H9 (cell line): ENCODE measurements around the gene PITX3. TPM values are rescaled to one million over a fixed set of nuclear protein-coding genes. Genes with fewer than 3 reads are reported as not detected.

Experiments used
- DNase-seq: peaks from one replicate; pipeline ENCODE4 v3.0.0-alpha.2; 2017
- H2AFZ ChIP-seq: one replicate; pipeline ENCODE4 v1.6.1; 2013; ENCODE audit warnings: mild to moderate bottlenecking, low read length, control low read depth, moderate library complexity
- H2AK5ac ChIP-seq: 2 replicates; pipeline ENCODE4 v1.6.1; 2013; ENCODE audit warnings: low read length, control low read depth, mixed read lengths; ENCODE audit not compliant: insufficient read length
- H2BK120ac ChIP-seq: one replicate; pipeline ENCODE4 v1.6.1; 2013; ENCODE audit warnings: low read depth, mild to moderate bottlenecking, low read length, control low read depth, inconsistent platforms; ENCODE audit not compliant: poor library complexity, severe bottlenecking
- H2BK12ac ChIP-seq: 2 replicates; pipeline ENCODE4 v1.6.1; 2013; ENCODE audit warnings: low read length, control low read depth, mixed read lengths, low read depth; ENCODE audit not compliant: insufficient read length
- H2BK15ac ChIP-seq: 2 replicates; pipeline ENCODE4 v1.6.1; 2013; ENCODE audit warnings: low read depth, low read length, control low read depth
- H2BK20ac ChIP-seq: one replicate; pipeline ENCODE4 v1.6.1; 2013; ENCODE audit warnings: low read depth, mild to moderate bottlenecking, low read length, control low read depth, inconsistent platforms; ENCODE audit not compliant: poor library complexity, severe bottlenecking
- H2BK5ac ChIP-seq: 2 replicates; pipeline ENCODE4 v1.6.1; 2013; ENCODE audit warnings: low read length, control low read depth, mixed read lengths; ENCODE audit not compliant: insufficient read length
- H3K14ac ChIP-seq: 2 replicates; pipeline ENCODE4 v1.6.1; 2013; ENCODE audit warnings: low read length, control low read depth; ENCODE audit not compliant: insufficient read depth
- H3K18ac ChIP-seq: 2 replicates; pipeline ENCODE4 v1.6.1; 2013; ENCODE audit warnings: low read depth, mild to moderate bottlenecking, mixed read lengths, low read length, control low read depth; ENCODE audit not compliant: insufficient read length
- H3K23ac ChIP-seq: 2 replicates; pipeline ENCODE4 v1.6.1; 2013; ENCODE audit warnings: low read length, control low read depth, mixed read lengths, low read depth; ENCODE audit not compliant: insufficient read length
- H3K23me2 ChIP-seq: 2 replicates; pipeline ENCODE4 v1.6.1; 2013; ENCODE audit warnings: low read depth, mild to moderate bottlenecking, mixed read lengths, low read length, control low read depth; ENCODE audit not compliant: insufficient read length, poor library complexity, severe bottlenecking
- H3K27ac ChIP-seq: 2 replicates; pipeline ENCODE4 v1.5.1; 2013; ENCODE audit warnings: low read length, control low read depth, mixed read lengths, low read depth; ENCODE audit not compliant: insufficient read length
- H3K27me3 ChIP-seq: 2 replicates; pipeline ENCODE4 v1.6.1; 2013; ENCODE audit warnings: low read length, control low read depth, inconsistent platforms; ENCODE audit not compliant: insufficient read depth
- H3K4ac ChIP-seq: 2 replicates; pipeline ENCODE4 v1.6.1; 2013; ENCODE audit warnings: low read depth, mild to moderate bottlenecking, control low read depth, inconsistent platforms, low read length, moderate library complexity
- H3K4me1 ChIP-seq: 2 replicates; pipeline ENCODE4 v1.6.1; 2013; ENCODE audit warnings: low read length, control low read depth, inconsistent platforms; ENCODE audit not compliant: insufficient read depth
- H3K4me2 ChIP-seq: 2 replicates; pipeline ENCODE4 v1.6.1; 2013; ENCODE audit warnings: low read length, control low read depth, mixed read lengths; ENCODE audit not compliant: insufficient read length, insufficient read depth
- H3K56ac ChIP-seq: 2 replicates; pipeline ENCODE4 v1.6.1; 2013; ENCODE audit warnings: low read depth, mild to moderate bottlenecking, mixed read lengths, low read length, control low read depth; ENCODE audit not compliant: insufficient read length
- H3K79me1 ChIP-seq: 2 replicates; pipeline ENCODE4 v1.6.1; 2013; ENCODE audit warnings: low read depth, mild to moderate bottlenecking, moderate library complexity, low read length, control low read depth, inconsistent platforms; ENCODE audit not compliant: insufficient read depth, poor library complexity, severe bottlenecking
- H3K79me2 ChIP-seq: 2 replicates; pipeline ENCODE4 v1.6.1; 2013; ENCODE audit warnings: low read length, control low read depth, inconsistent platforms; ENCODE audit not compliant: insufficient read depth
- H3K9ac ChIP-seq: 2 replicates; pipeline ENCODE4 v1.6.1; 2013; ENCODE audit warnings: low read length, control low read depth, mixed read lengths; ENCODE audit not compliant: insufficient read length; ENCODE audit errors: extremely low read depth
- H3K9me3 ChIP-seq: one replicate; pipeline ENCODE4 v1.6.1; 2013; ENCODE audit warnings: low read depth, low read length, inconsistent platforms; ENCODE audit not compliant: control insufficient read depth
- H3T11ph ChIP-seq: one replicate; pipeline ENCODE4 v1.6.1; 2013; ENCODE audit warnings: mild to moderate bottlenecking, low read length, control low read depth, inconsistent platforms
- H4K20me1 ChIP-seq: one replicate; pipeline ENCODE4 v1.6.1; 2013; ENCODE audit not compliant: control insufficient read depth, insufficient read length, insufficient read depth
- H4K5ac ChIP-seq: 2 replicates; pipeline ENCODE4 v1.6.1; 2013; ENCODE audit warnings: low read depth, mild to moderate bottlenecking, mixed read lengths, low read length, control low read depth; ENCODE audit not compliant: insufficient read length
- H4K8ac ChIP-seq: replicated peaks from 2 replicates; pipeline ENCODE4 v1.6.1; 2013; ENCODE audit warnings: low read length, control low read depth, mixed read lengths, low read depth; ENCODE audit not compliant: insufficient read length
- H4K91ac ChIP-seq: 2 replicates; pipeline ENCODE4 v1.6.1; 2013; ENCODE audit warnings: low read depth, mild to moderate bottlenecking, moderate library complexity, mixed read lengths, low read length, control low read depth; ENCODE audit not compliant: insufficient read length
- H3K27ac Mint-ChIP-seq, 3 experiments: 2 replicates in 2 of 3; 3 replicates in 1 of 3; pipeline ENCODE4 v1.8.0; 2020 to 2021; ENCODE audit warnings: mixed read lengths in 3 of 3, mild to moderate bottlenecking in 1 of 3, moderate library complexity in 1 of 3
- H3K27me3 Mint-ChIP-seq: 2 replicates; pipeline ENCODE4 v1.8.0; 2021; ENCODE audit warnings: low read depth, mild to moderate bottlenecking, moderate library complexity, mixed read lengths
- H3K36me3 Mint-ChIP-seq, 3 experiments: 2 replicates in 2 of 3; 3 replicates in 1 of 3; pipeline ENCODE4 v1.8.0; 2020 to 2021; ENCODE audit warnings: low read depth in 3 of 3, mixed read lengths in 3 of 3; ENCODE audit not compliant: insufficient read depth in 1 of 3
- H3K4me1 Mint-ChIP-seq, 2 experiments: 2 replicates each; pipeline ENCODE4 v1.8.0; 2020; ENCODE audit warnings: mixed read lengths in 2 of 2
- H3K4me3 Mint-ChIP-seq, 2 experiments: 2 replicates in 1 of 2; 3 replicates in 1 of 2; pipeline ENCODE4 v1.8.0; 2020 to 2021; ENCODE audit warnings: mild to moderate bottlenecking in 2 of 2, mixed read lengths in 2 of 2, moderate library complexity in 1 of 2
- H3K9me3 Mint-ChIP-seq, 2 experiments: 2 replicates in 1 of 2; 3 replicates in 1 of 2; pipeline ENCODE4 v1.8.0; 2020; ENCODE audit warnings: mild to moderate bottlenecking in 2 of 2, mixed read lengths in 2 of 2, moderate library complexity in 1 of 2
- CTCF ChIP-seq: fragments of 200-600 bp; sonication (generic); conservative IDR thresholded peaks from 3 replicates; pipeline ENCODE4 v1.8.0; 2021; ENCODE audit warnings: antibody characterized with exemption, mild to moderate bottlenecking
- WGBS: extraction: QIAGEN DNeasy Blood & Tissue Kit; methylation state at CpG from one replicate; pipeline ENCODE4 v1.1.7; 2013; ENCODE audit warnings: missing lambda C conversion rate, low lambda C conversion rate, mixed read lengths; ENCODE audit not compliant: insufficient read length; ENCODE audit errors: extremely low coverage; 5-methylcytosine and 5-hydroxymethylcytosine counted together
- total RNA-seq: library from RNA; stranded (reverse); gene quantifications from 2 replicates; pipeline ENCODE4 v1.2.1, GENCODE V29; 2021

PITX3 gene
- total RNA-seq, 1 experiment from 2014 or later, result not detected

DNA sequence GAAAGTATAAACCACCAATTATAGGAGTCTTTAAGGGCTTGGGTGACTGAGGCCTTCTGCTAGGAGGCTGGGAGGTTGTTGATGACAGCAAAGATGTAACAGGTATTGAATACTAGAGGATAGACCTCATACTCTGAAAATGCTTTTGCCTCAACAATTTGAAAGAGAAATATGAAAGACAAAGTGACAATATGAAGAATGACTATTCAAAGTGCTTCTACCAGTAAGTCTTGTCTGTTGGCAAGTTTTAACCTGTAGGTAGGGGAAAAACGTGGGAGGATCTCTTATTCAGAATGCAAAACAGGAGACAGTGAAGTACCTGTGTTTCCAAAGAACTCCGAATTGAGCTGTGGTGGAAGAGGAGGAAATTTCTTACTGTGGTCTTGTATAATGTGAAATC is 42.2 kb upstream of the PITX3 start:
- Histone ChIP-seq H3K79me2 (no peaks in the 10 kb centered on the region), H4K20me1 (no peaks in the 10 kb centered on the region), H3K56ac (no peak overlapping the region), H4K91ac (no peak overlapping the region), H4K5ac (no peak overlapping the region), H2BK12ac (no peak overlapping the region), H4K8ac (no peak overlapping the region), H3K79me1 (no peaks in the 10 kb centered on the region), H3K9me3 (no peaks in the 10 kb centered on the region), H2BK20ac (no peak overlapping the region), H3K27me3 (no peaks in the 10 kb centered on the region), H3K4me1 (no peaks in the 10 kb centered on the region), H3K14ac (no peak overlapping the region), H3K27ac (no peak overlapping the region), H3K4ac (no peak overlapping the region), H3K9ac (no peak overlapping the region), H2BK120ac (no peak overlapping the region), H2AK5ac (no peak overlapping the region), H3T11ph (no peak overlapping the region), H3K4me2 (no peak overlapping the region), H3K18ac (no peak overlapping the region), H3K23me2 (no peaks in the 10 kb centered on the region), H2AFZ (no peak overlapping the region), H3K23ac (no peak overlapping the region), H2BK15ac (no peak overlapping the region), H2BK5ac (no peak overlapping the region)
- H3K27ac Mint-ChIP-seq, result no peak overlapping the region
- no peak for TF ChIP-seq CTCF
- no peak for DNase-seq
- H3K36me3 Mint-ChIP-seq, result no peaks in the 10 kb centered on the region
- no peaks in the 10 kb centered on the region for H3K4me1 Mint-ChIP-seq
- WGBS, result no CpG with 5 or more reads among the region's 2 CpGs
- H3K27me3 Mint-ChIP-seq, result no peaks in the 10 kb centered on the region
- H3K4me3 Mint-ChIP-seq, result no peak overlapping the region
- no peaks in the 10 kb centered on the region for H3K9me3 Mint-ChIP-seq
